H9 (cell line): Measurements from ENCODE around the gene ALG14. TPM values are rescaled to one million over a fixed set of nuclear protein-coding genes. Genes with fewer than 3 reads are reported as not detected.

Experiments used
- DNase-seq: peaks from one replicate; pipeline ENCODE4 v3.0.0-alpha.2; 2017
- H2AFZ ChIP-seq: one replicate; pipeline ENCODE4 v1.6.1; 2013; ENCODE audit warnings: mild to moderate bottlenecking, low read length, control low read depth, moderate library complexity
- H2AK5ac ChIP-seq: 2 replicates; pipeline ENCODE4 v1.6.1; 2013; ENCODE audit warnings: low read length, control low read depth, mixed read lengths; ENCODE audit not compliant: insufficient read length
- H2BK120ac ChIP-seq: one replicate; pipeline ENCODE4 v1.6.1; 2013; ENCODE audit warnings: low read depth, mild to moderate bottlenecking, low read length, control low read depth, inconsistent platforms; ENCODE audit not compliant: poor library complexity, severe bottlenecking
- H2BK12ac ChIP-seq: 2 replicates; pipeline ENCODE4 v1.6.1; 2013; ENCODE audit warnings: low read length, control low read depth, mixed read lengths, low read depth; ENCODE audit not compliant: insufficient read length
- H2BK15ac ChIP-seq: 2 replicates; pipeline ENCODE4 v1.6.1; 2013; ENCODE audit warnings: low read depth, low read length, control low read depth
- H2BK20ac ChIP-seq: one replicate; pipeline ENCODE4 v1.6.1; 2013; ENCODE audit warnings: low read depth, mild to moderate bottlenecking, low read length, control low read depth, inconsistent platforms; ENCODE audit not compliant: poor library complexity, severe bottlenecking
- H2BK5ac ChIP-seq: 2 replicates; pipeline ENCODE4 v1.6.1; 2013; ENCODE audit warnings: low read length, control low read depth, mixed read lengths; ENCODE audit not compliant: insufficient read length
- H3K14ac ChIP-seq: 2 replicates; pipeline ENCODE4 v1.6.1; 2013; ENCODE audit warnings: low read length, control low read depth; ENCODE audit not compliant: insufficient read depth
- H3K18ac ChIP-seq: 2 replicates; pipeline ENCODE4 v1.6.1; 2013; ENCODE audit warnings: low read depth, mild to moderate bottlenecking, mixed read lengths, low read length, control low read depth; ENCODE audit not compliant: insufficient read length
- H3K23ac ChIP-seq: 2 replicates; pipeline ENCODE4 v1.6.1; 2013; ENCODE audit warnings: low read length, control low read depth, mixed read lengths, low read depth; ENCODE audit not compliant: insufficient read length
- H3K23me2 ChIP-seq: 2 replicates; pipeline ENCODE4 v1.6.1; 2013; ENCODE audit warnings: low read depth, mild to moderate bottlenecking, mixed read lengths, low read length, control low read depth; ENCODE audit not compliant: insufficient read length, poor library complexity, severe bottlenecking
- H3K27ac ChIP-seq: 2 replicates; pipeline ENCODE4 v1.5.1; 2013; ENCODE audit warnings: low read length, control low read depth, mixed read lengths, low read depth; ENCODE audit not compliant: insufficient read length
- H3K27me3 ChIP-seq: 2 replicates; pipeline ENCODE4 v1.6.1; 2013; ENCODE audit warnings: low read length, control low read depth, inconsistent platforms; ENCODE audit not compliant: insufficient read depth
- H3K4ac ChIP-seq: 2 replicates; pipeline ENCODE4 v1.6.1; 2013; ENCODE audit warnings: low read depth, mild to moderate bottlenecking, control low read depth, inconsistent platforms, low read length, moderate library complexity
- H3K4me1 ChIP-seq: 2 replicates; pipeline ENCODE4 v1.6.1; 2013; ENCODE audit warnings: low read length, control low read depth, inconsistent platforms; ENCODE audit not compliant: insufficient read depth
- H3K4me2 ChIP-seq: 2 replicates; pipeline ENCODE4 v1.6.1; 2013; ENCODE audit warnings: low read length, control low read depth, mixed read lengths; ENCODE audit not compliant: insufficient read length, insufficient read depth
- H3K56ac ChIP-seq: 2 replicates; pipeline ENCODE4 v1.6.1; 2013; ENCODE audit warnings: low read depth, mild to moderate bottlenecking, mixed read lengths, low read length, control low read depth; ENCODE audit not compliant: insufficient read length
- H3K79me1 ChIP-seq: 2 replicates; pipeline ENCODE4 v1.6.1; 2013; ENCODE audit warnings: low read depth, mild to moderate bottlenecking, moderate library complexity, low read length, control low read depth, inconsistent platforms; ENCODE audit not compliant: insufficient read depth, poor library complexity, severe bottlenecking
- H3K79me2 ChIP-seq: 2 replicates; pipeline ENCODE4 v1.6.1; 2013; ENCODE audit warnings: low read length, control low read depth, inconsistent platforms; ENCODE audit not compliant: insufficient read depth
- H3K9ac ChIP-seq: 2 replicates; pipeline ENCODE4 v1.6.1; 2013; ENCODE audit warnings: low read length, control low read depth, mixed read lengths; ENCODE audit not compliant: insufficient read length; ENCODE audit errors: extremely low read depth
- H3K9me3 ChIP-seq: one replicate; pipeline ENCODE4 v1.6.1; 2013; ENCODE audit warnings: low read depth, low read length, inconsistent platforms; ENCODE audit not compliant: control insufficient read depth
- H3T11ph ChIP-seq: one replicate; pipeline ENCODE4 v1.6.1; 2013; ENCODE audit warnings: mild to moderate bottlenecking, low read length, control low read depth, inconsistent platforms
- H4K20me1 ChIP-seq: one replicate; pipeline ENCODE4 v1.6.1; 2013; ENCODE audit not compliant: control insufficient read depth, insufficient read length, insufficient read depth
- H4K5ac ChIP-seq: 2 replicates; pipeline ENCODE4 v1.6.1; 2013; ENCODE audit warnings: low read depth, mild to moderate bottlenecking, mixed read lengths, low read length, control low read depth; ENCODE audit not compliant: insufficient read length
- H4K8ac ChIP-seq: replicated peaks from 2 replicates; pipeline ENCODE4 v1.6.1; 2013; ENCODE audit warnings: low read length, control low read depth, mixed read lengths, low read depth; ENCODE audit not compliant: insufficient read length
- H4K91ac ChIP-seq: 2 replicates; pipeline ENCODE4 v1.6.1; 2013; ENCODE audit warnings: low read depth, mild to moderate bottlenecking, moderate library complexity, mixed read lengths, low read length, control low read depth; ENCODE audit not compliant: insufficient read length
- H3K27ac Mint-ChIP-seq, 3 experiments: 2 replicates in 2 of 3; 3 replicates in 1 of 3; pipeline ENCODE4 v1.8.0; 2020 to 2021; ENCODE audit warnings: mixed read lengths in 3 of 3, mild to moderate bottlenecking in 1 of 3, moderate library complexity in 1 of 3
- H3K27me3 Mint-ChIP-seq: 2 replicates; pipeline ENCODE4 v1.8.0; 2021; ENCODE audit warnings: low read depth, mild to moderate bottlenecking, moderate library complexity, mixed read lengths
- H3K36me3 Mint-ChIP-seq, 3 experiments: 2 replicates in 2 of 3; 3 replicates in 1 of 3; pipeline ENCODE4 v1.8.0; 2020 to 2021; ENCODE audit warnings: low read depth in 3 of 3, mixed read lengths in 3 of 3; ENCODE audit not compliant: insufficient read depth in 1 of 3
- H3K4me1 Mint-ChIP-seq, 2 experiments: 2 replicates each; pipeline ENCODE4 v1.8.0; 2020; ENCODE audit warnings: mixed read lengths in 2 of 2
- H3K4me3 Mint-ChIP-seq, 2 experiments: 2 replicates in 1 of 2; 3 replicates in 1 of 2; pipeline ENCODE4 v1.8.0; 2020 to 2021; ENCODE audit warnings: mild to moderate bottlenecking in 2 of 2, mixed read lengths in 2 of 2, moderate library complexity in 1 of 2
- H3K9me3 Mint-ChIP-seq, 2 experiments: 2 replicates in 1 of 2; 3 replicates in 1 of 2; pipeline ENCODE4 v1.8.0; 2020; ENCODE audit warnings: mild to moderate bottlenecking in 2 of 2, mixed read lengths in 2 of 2, moderate library complexity in 1 of 2
- CTCF ChIP-seq: fragments of 200-600 bp; sonication (generic); conservative IDR thresholded peaks from 3 replicates; pipeline ENCODE4 v1.8.0; 2021; ENCODE audit warnings: antibody characterized with exemption, mild to moderate bottlenecking
- WGBS: extraction: QIAGEN DNeasy Blood & Tissue Kit; methylation state at CpG from one replicate; pipeline ENCODE4 v1.1.7; 2013; ENCODE audit warnings: missing lambda C conversion rate, low lambda C conversion rate, mixed read lengths; ENCODE audit not compliant: insufficient read length; ENCODE audit errors: extremely low coverage; 5-methylcytosine and 5-hydroxymethylcytosine counted together
- total RNA-seq: library from RNA; stranded (reverse); gene quantifications from 2 replicates; pipeline ENCODE4 v1.2.1, GENCODE V29; 2021

Gene ALG14
- total RNA-seq, 1 experiment from 2014 or later: 2.5 TPM

- Histone ChIP-seq H3K27me3 (no peaks in the 10 kb centered on the region), H2BK120ac (no peak overlapping the region), H3K56ac (no peak overlapping the region), H3K9me3 (no peaks in the 10 kb centered on the region), H3K4ac (no peak overlapping the region), H4K8ac (no peak overlapping the region), H2BK15ac (no peak overlapping the region), H3K4me1 (no peaks in the 10 kb centered on the region; the same call in 1 of the 2 replicates), H4K91ac (no peak overlapping the region), H4K20me1 (no peaks in the 10 kb centered on the region), H3K23ac (no peak overlapping the region), H3K14ac (no peak overlapping the region), H3K79me1 (no peaks in the 10 kb centered on the region), H2AK5ac (no peak overlapping the region), H3K23me2 (no peaks in the 10 kb centered on the region), H2BK5ac (no peak overlapping the region), H2AFZ (no peak overlapping the region), H3K18ac (no peak overlapping the region), H3K9ac (no peak overlapping the region), H2BK20ac (no peak overlapping the region), H2BK12ac (no peak overlapping the region), H3T11ph (no peak overlapping the region), H3K4me2 (no peak overlapping the region), H3K27ac (no peak overlapping the region), H3K79me2 (no peaks in the 10 kb centered on the region), H4K5ac (no peak overlapping the region)
- DNase-seq: no peak
- H3K9me3 Mint-ChIP-seq: no peaks in the 10 kb centered on the region; a peak in 2 of 5 replicates
- H3K4me3 Mint-ChIP-seq: no peak overlapping the region
- TF ChIP-seq CTCF: no peak
- peaks cover 10 to 14% of the 10 kb centered on the region in 2 experiments for H3K4me1 Mint-ChIP-seq
- H3K27ac Mint-ChIP-seq: no peak overlapping the region
- no peaks in the 10 kb centered on the region for H3K36me3 Mint-ChIP-seq
- no peaks in the 10 kb centered on the region for H3K27me3 Mint-ChIP-seq
- WGBS: no CpG with 5 or more reads among the region's 1 CpG
Observed at GRCh38 chr1:94974824-94975223, 97.9 kb downstream of the ALG14 start.
